Panc1 (cell line): ENCODE data around the gene TERT. TPM values are rescaled to one million over a fixed set of nuclear protein-coding genes. Genes with fewer than 3 reads are reported as not detected.

Experiments
- ATAC-seq: fragments of 200-7000 bp; cut with Tn5 transposase; 2 replicates; pipeline ENCODE4 v1.9.1; 2020; ENCODE audit warnings: mild to moderate bottlenecking, moderate library complexity
- BruUV-seq: library from RNA; stranded (reverse); fragments of 400-500 nt; replicated peaks from 2 replicates; lab custom pipeline; 2021; lab: Mats Ljungman, UMichigan
- CTCF ChIA-PET: fragments of 300-600 bp; sonication (Branson Sonifier 250); formaldehyde crosslinking; loops from one replicate; lab custom pipeline; 2022; ENCODE audit warnings: antibody characterized with exemption; lab: Charles Lee
- POLR2A ChIA-PET: fragments of 300-600 bp; sonication (Branson Sonifier 250); formaldehyde crosslinking; loops from one replicate; lab custom pipeline; 2022; ENCODE audit warnings: antibody characterized with exemption; lab: Charles Lee
- DNase-seq: peaks from one replicate; pipeline ENCODE4 v3.0.0-alpha.2; 2010; ENCODE audit warnings: low read depth, low spot score
- H3K27ac ChIP-seq: 2 replicates; pipeline ENCODE4 v1.5.1; 2011; ENCODE audit warnings: mild to moderate bottlenecking, low read length, inconsistent platforms
- H3K27me3 ChIP-seq: fragments of 200-500 bp; sonication (Bioruptor generic); 2 replicates; pipeline ENCODE4 v1.6.0; 2014; ENCODE audit warnings: low read length, inconsistent platforms; ENCODE audit not compliant: control insufficient read depth, insufficient read depth
- H3K36me3 ChIP-seq: fragments of 200-500 bp; sonication (Bioruptor generic); 2 replicates; pipeline ENCODE4 v1.5.1; 2014; ENCODE audit warnings: inconsistent platforms, mild to moderate bottlenecking, low read length, moderate library complexity; ENCODE audit not compliant: control insufficient read depth, insufficient read depth
- H3K4me1 ChIP-seq: 2 replicates; pipeline ENCODE4 v1.5.1; 2011; ENCODE audit warnings: inconsistent platforms, mild to moderate bottlenecking, low read length, moderate library complexity; ENCODE audit not compliant: control insufficient read depth, insufficient read depth
- H3K4me3 ChIP-seq, 2 experiments: 2 replicates each; pipeline ENCODE4 v1.5.1; 2011 to 2012; ENCODE audit warnings: low read depth in 2 of 2, low read length in 2 of 2, mild to moderate bottlenecking in 2 of 2, inconsistent platforms in 1 of 2, moderate library complexity in 1 of 2
- H3K9me3 ChIP-seq: fragments of 200-500 bp; sonication (Bioruptor generic); 2 replicates; pipeline ENCODE4 v1.5.1; 2014; ENCODE audit warnings: low read depth, mild to moderate bottlenecking, inconsistent platforms, low read length, moderate library complexity; ENCODE audit not compliant: control insufficient read depth, insufficient read depth
- POLR2AphosphoS5 ChIP-seq: IDR thresholded peaks from 2 replicates; pipeline ENCODE4 v1.6.1; 2012; ENCODE audit warnings: mild to moderate bottlenecking, low read depth, low read length, moderate library complexity
- SIN3A ChIP-seq: IDR thresholded peaks from 2 replicates; pipeline ENCODE4 v1.6.1; 2012; ENCODE audit warnings: low read depth, mild to moderate bottlenecking, low read length, moderate library complexity, borderline replicate concordance; ENCODE audit not compliant: insufficient read depth
- TCF7L2 ChIP-seq: IDR thresholded peaks from 2 replicates; pipeline ENCODE4 v1.6.1; 2011; ENCODE audit warnings: mild to moderate bottlenecking, low read depth, low read length, inconsistent platforms
- in situ Hi-C: cut with HindIII; loops from 2 replicates; pipeline ENCODE4 v1.10.0; 2016; ENCODE audit warnings: low sequenced_read_pairs, low pct_unique_long_range_greater_than_20kb
- intact Hi-C: fragments of 100-400 bp; cut with micrococcal nuclease; formaldehyde crosslinking; loops from one replicate; pipeline ENCODE4 v1.10.0; 2022; ENCODE audit not compliant: unreplicated experiment
- total RNA-seq: library from RNA; stranded (reverse); gene quantifications from one replicate; pipeline ENCODE4 v1.2.1, GENCODE V29; 2021; ENCODE audit not compliant: unreplicated experiment
- TF ChIP-seq, protein P1 (sequence below): fragments of 450-650 bp; IDR thresholded peaks from 2 replicates; pipeline ENCODE4 v1.5.1; 2017; ENCODE audit warnings: mild to moderate bottlenecking
- TF ChIP-seq, protein P2 (sequence below), 2 experiments: IDR thresholded peaks; 2 replicates each; pipeline ENCODE4 v1.6.1; 2011 to 2012; ENCODE audit warnings: low read depth in 2 of 2, control low read depth in 1 of 2, low read length in 1 of 2, mild to moderate bottlenecking in 1 of 2, moderate library complexity in 1 of 2; ENCODE audit not compliant: insufficient read depth in 1 of 2

Gene TERT
- total RNA-seq, 1 experiment from 2014 or later, result 8.9 TPM

DNA sequence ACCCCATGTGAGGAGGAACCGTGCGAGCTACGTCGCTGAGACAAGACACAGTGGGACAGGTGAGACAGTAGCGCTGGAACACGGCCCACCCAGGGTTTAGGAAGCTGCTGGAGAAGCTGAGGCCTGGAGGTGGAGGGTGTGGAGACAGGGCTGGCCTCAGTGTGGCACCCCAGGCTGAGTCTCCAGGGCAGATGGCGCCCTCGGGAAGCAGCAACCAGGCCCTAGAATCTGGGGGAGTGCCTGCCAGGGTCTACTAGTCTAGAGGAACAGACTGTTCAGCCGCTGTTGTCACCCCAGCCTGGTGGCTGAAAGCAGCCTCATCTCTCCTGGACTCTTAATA, 4.6 kb upstream of the TERT start:
- in situ Hi-C loops (no loop called here), intact Hi-C loops (no loop called here)
- Histone ChIP-seq H3K4me3 (no peak overlapping the region), H3K36me3 (no peaks in the 10 kb centered on the region), H3K27me3 (no peaks in the 10 kb centered on the region), H3K27ac (no peak overlapping the region), H3K4me1 (no peaks in the 10 kb centered on the region; the same call in 1 of the 2 replicates), H3K9me3 (no peaks in the 10 kb centered on the region)
- CTCF ChIA-PET, result no interaction called here
- ATAC-seq, result no peak
- DNase-seq, result no peak
- TF ChIP-seq POLR2AphosphoS5, result no peak
- TF ChIP-seq SIN3A, result no peak
- TF ChIP-seq, protein P1, sequence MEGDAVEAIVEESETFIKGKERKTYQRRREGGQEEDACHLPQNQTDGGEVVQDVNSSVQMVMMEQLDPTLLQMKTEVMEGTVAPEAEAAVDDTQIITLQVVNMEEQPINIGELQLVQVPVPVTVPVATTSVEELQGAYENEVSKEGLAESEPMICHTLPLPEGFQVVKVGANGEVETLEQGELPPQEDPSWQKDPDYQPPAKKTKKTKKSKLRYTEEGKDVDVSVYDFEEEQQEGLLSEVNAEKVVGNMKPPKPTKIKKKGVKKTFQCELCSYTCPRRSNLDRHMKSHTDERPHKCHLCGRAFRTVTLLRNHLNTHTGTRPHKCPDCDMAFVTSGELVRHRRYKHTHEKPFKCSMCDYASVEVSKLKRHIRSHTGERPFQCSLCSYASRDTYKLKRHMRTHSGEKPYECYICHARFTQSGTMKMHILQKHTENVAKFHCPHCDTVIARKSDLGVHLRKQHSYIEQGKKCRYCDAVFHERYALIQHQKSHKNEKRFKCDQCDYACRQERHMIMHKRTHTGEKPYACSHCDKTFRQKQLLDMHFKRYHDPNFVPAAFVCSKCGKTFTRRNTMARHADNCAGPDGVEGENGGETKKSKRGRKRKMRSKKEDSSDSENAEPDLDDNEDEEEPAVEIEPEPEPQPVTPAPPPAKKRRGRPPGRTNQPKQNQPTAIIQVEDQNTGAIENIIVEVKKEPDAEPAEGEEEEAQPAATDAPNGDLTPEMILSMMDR, result no peak
- TF ChIP-seq, protein P2, sequence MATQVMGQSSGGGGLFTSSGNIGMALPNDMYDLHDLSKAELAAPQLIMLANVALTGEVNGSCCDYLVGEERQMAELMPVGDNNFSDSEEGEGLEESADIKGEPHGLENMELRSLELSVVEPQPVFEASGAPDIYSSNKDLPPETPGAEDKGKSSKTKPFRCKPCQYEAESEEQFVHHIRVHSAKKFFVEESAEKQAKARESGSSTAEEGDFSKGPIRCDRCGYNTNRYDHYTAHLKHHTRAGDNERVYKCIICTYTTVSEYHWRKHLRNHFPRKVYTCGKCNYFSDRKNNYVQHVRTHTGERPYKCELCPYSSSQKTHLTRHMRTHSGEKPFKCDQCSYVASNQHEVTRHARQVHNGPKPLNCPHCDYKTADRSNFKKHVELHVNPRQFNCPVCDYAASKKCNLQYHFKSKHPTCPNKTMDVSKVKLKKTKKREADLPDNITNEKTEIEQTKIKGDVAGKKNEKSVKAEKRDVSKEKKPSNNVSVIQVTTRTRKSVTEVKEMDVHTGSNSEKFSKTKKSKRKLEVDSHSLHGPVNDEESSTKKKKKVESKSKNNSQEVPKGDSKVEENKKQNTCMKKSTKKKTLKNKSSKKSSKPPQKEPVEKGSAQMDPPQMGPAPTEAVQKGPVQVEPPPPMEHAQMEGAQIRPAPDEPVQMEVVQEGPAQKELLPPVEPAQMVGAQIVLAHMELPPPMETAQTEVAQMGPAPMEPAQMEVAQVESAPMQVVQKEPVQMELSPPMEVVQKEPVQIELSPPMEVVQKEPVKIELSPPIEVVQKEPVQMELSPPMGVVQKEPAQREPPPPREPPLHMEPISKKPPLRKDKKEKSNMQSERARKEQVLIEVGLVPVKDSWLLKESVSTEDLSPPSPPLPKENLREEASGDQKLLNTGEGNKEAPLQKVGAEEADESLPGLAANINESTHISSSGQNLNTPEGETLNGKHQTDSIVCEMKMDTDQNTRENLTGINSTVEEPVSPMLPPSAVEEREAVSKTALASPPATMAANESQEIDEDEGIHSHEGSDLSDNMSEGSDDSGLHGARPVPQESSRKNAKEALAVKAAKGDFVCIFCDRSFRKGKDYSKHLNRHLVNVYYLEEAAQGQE (IDR thresholded peaks at IDR 0.05; ENCODE audit: insufficient read depth in 1 of 2, low read depth in 2 of 2, low read length in 1 of 2), result no peak
- no peak for TF ChIP-seq TCF7L2
- POLR2A ChIA-PET, result no interaction called here
- no TSS peak for BruUV-seq

DNA sequence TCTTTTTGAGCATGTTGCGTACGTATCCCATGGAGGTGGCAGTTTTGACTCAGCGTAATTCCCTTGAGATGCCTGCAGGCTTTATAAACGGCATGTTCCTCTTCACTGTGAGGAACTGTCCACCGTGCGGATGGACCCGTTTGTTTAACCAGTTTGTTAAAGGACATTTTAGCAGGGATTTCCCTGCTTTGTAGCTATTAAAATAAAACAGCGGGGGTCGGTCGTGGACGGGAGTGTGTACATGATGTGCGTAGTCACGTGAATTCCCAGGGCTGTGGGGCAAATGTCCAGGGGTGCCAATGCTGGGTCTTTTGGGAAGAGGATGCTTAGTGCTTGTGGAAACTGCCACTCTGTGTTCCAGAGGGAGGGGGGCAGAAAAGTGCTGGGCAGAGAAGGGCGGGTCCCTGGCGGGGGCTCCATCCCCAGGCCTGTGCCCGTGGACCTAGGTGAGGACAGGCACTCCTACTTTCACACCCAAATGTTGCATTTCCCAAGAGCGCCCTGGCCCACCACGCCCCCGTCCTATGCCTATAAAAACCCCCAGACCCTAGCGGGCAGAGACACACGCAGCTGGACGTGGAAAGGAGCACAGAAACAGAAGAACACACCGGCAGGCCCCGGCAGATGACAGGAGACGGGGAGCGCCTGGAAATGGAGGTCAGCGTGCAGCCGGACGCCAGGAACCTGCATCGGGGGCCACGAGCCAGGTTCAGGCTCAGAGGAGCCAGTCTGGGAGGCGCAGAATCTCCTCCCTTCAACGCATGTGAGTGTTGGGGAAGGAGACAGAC, 4.0 kb upstream of the TERT start:
- Histone ChIP-seq H3K9me3 (no peaks in the 10 kb centered on the region), H3K36me3 (no peaks in the 10 kb centered on the region), H3K4me1 (no peaks in the 10 kb centered on the region; the same call in 1 of the 2 replicates), H3K27me3 (no peaks in the 10 kb centered on the region), H3K27ac (no peak overlapping the region), H3K4me3 (no peak overlapping the region)
- ChIA-PET POLR2A (no interaction called here), CTCF (no interaction called here)
- intact Hi-C loops, result no loop called here
- TF ChIP-seq, protein P1, result no peak
- TF ChIP-seq POLR2AphosphoS5 (no peak), TCF7L2 (no peak), SIN3A (no peak)
- TF ChIP-seq, protein P2 (IDR thresholded peaks at IDR 0.05; ENCODE audit: insufficient read depth in 1 of 2, low read depth in 2 of 2, low read length in 1 of 2), result no peak
- in situ Hi-C loops, result no loop called here
- no TSS peak for BruUV-seq
- no peak for ATAC-seq
- DNase-seq, result no peak
